Tibial nerve (tissue), 4 donors: ENCODE measurements around the gene BCS1L. TPM values are rescaled to one million over a fixed set of nuclear protein-coding genes. Genes with fewer than 3 reads are reported as not detected.

ENCODE experiments used
- DNase-seq, 2 donors: peaks; one replicate each; pipeline ENCODE4 v3.0.0-alpha.2; 2019; ENCODE audit warnings: low spot score in 2 of 2
- H3K27ac ChIP-seq, 4 donors: fragments of 200-600 bp; sonication (generic) in 3 of 4; one replicate each; pipeline ENCODE4 v1.5.1; 2017 to 2019; ENCODE audit warnings: mild to moderate bottlenecking in 1 of 4
- H3K27me3 ChIP-seq, 2 donors: fragments of 200-600 bp; sonication (generic) in 1 of 2; one replicate each; pipeline versions ENCODE4 v1.5.1 to v1.6.0; 2017 to 2019
- H3K36me3 ChIP-seq, 3 donors: fragments of 200-600 bp; sonication (generic); one replicate each; pipeline ENCODE4 v1.5.1; 2018 to 2019
- H3K4me1 ChIP-seq, 4 donors: fragments of 200-600 bp; sonication (generic) in 3 of 4; one replicate each; pipeline ENCODE4 v1.5.1; 2017 to 2019
- H3K4me3 ChIP-seq, 4 donors: fragments of 200-600 bp; sonication (generic) in 3 of 4; one replicate each; pipeline ENCODE4 v1.5.1; 2017 to 2019; ENCODE audit warnings: mild to moderate bottlenecking in 1 of 4, moderate library complexity in 1 of 4
- H3K9me3 ChIP-seq, 4 donors: fragments of 200-600 bp; sonication (generic) in 3 of 4; one replicate each; pipeline ENCODE4 v1.5.1; 2017 to 2019
- CTCF ChIP-seq, 5 experiments: fragments of 200-600 bp in 3 of 5; fragments of 450-650 bp in 2 of 5; sonication (generic) in 3 of 5; IDR thresholded peaks; one replicate each; pipeline ENCODE4 v1.5.1; 2016 to 2019; ENCODE audit warnings: antibody characterized with exemption in 5 of 5, mild to moderate bottlenecking in 3 of 5, moderate library complexity in 2 of 5
- EP300 ChIP-seq, 2 donors: sonication (generic); formaldehyde crosslinking; IDR thresholded peaks; one replicate each; pipeline ENCODE4 v1.6.1; 2017; ENCODE audit warnings: antibody characterized with exemption in 2 of 2, mild to moderate bottlenecking in 1 of 2
- POLR2A ChIP-seq, 2 donors: fragments of 450-650 bp; IDR thresholded peaks; one replicate each; pipeline ENCODE4 v1.6.1; 2017; ENCODE audit warnings: antibody characterized with exemption in 2 of 2, mild to moderate bottlenecking in 2 of 2, moderate library complexity in 2 of 2
- WGBS, 2 donors: methylation state at CpG; one replicate each; pipeline ENCODE4 v1.1.5; 2018; 5-methylcytosine and 5-hydroxymethylcytosine counted together
- total RNA-seq, 4 donors: library from RNA; depleted of rRNA; stranded (reverse); fragments of >200 nt; gene quantifications; one replicate each; pipeline ENCODE4 v1.1.0, GENCODE V29; 2016

The BCS1L gene
- total RNA-seq, 4 donors from 2014 or later = 28.2 to 45.2 (median 38.0) TPM

GRCh38 chr2:218710687-218711549 is 51.4 kb downstream of the BCS1L start, which contains the start of gene TTLL4:
Gene TTLL4 (plus strand): TSS chr2:218710835. CDS start chr2:218737677, 26,842 bp downstream.
- Histone ChIP-seq H3K27ac (peak within 1 kb of the TSS; percentile 79 to 100 (median 94)), H3K4me1 (peaks cover 0 to 48% (median 8%) of the 10 kb centered on the region in 4 donors), H3K4me3 (peak within 1 kb of the TSS; percentile 79 to 97 (median 86)), H3K27me3 (no peaks in the 10 kb centered on the region), H3K36me3 (no peaks in the 10 kb centered on the region), H3K9me3 (no peaks in the 10 kb centered on the region)
- TF ChIP-seq CTCF (IDR thresholded peaks at IDR 0.05) (peak; percentile 90 to 99 (median 97)), EP300 (IDR thresholded peaks at IDR 0.05) (peak; percentile 88 to 98), POLR2A (IDR thresholded peaks at IDR 0.05) (peak; percentile 44 to 84)
- peak; percentile 97 for DNase-seq
- WGBS, 2 donors = 0% methylated on average over 47 to 50 of the region's 74 CpGs

DNA sequence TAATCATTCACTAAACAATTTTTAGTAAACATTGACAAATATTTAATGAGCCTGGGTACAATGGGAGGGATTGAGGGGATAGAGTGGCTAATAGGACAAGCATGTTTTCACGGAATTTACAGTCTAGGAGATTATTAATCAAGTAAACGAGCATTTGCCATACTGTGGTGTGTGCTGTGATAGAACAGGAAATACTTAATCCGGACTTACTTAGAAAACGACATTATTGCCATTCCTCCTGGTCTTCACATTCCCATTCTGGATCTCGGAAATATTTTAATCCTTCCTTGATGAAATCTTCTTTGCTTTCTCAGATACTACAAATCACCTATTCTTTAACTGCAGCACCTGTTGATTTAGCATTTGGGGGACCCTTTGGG is 52.1 kb downstream of the BCS1L start:
- peaks cover 0 to 53% (median 8%) of the 10 kb centered on the region in 4 donors for H3K4me1 ChIP-seq
- H3K27me3 ChIP-seq = no peaks in the 10 kb centered on the region
- TF ChIP-seq CTCF (IDR thresholded peaks at IDR 0.05) (no peak), POLR2A (IDR thresholded peaks at IDR 0.05) (no peak), EP300 (IDR thresholded peaks at IDR 0.05) (no peak)
- peak overlapping the region; percentile 79 to 100 (median 94) for H3K27ac ChIP-seq
- no peaks in the 10 kb centered on the region for H3K36me3 ChIP-seq
- 5 to 10% methylated on average over 5 of the region's 5 CpGs for WGBS, 2 donors
- peak overlapping the region; percentile 79 to 97 (median 86) for H3K4me3 ChIP-seq
- DNase-seq = no peak
- no peaks in the 10 kb centered on the region for H3K9me3 ChIP-seq

Other genes with a start within 250 kb of the BCS1L start
- gene VIL1, start 240.6 kb upstream of the BCS1L start, total RNA-seq = not detected
- 10 to 100 TPM; 14.0 to 40.8 (median 19.9) TPM for gene USP37, start 91.3 kb upstream of the BCS1L start, total RNA-seq
- gene CNOT9, start 90.8 kb upstream of the BCS1L start, total RNA-seq = 10 to 100 TPM; 34.2 to 66.4 (median 39.7) TPM
- 10 to 100 TPM in 3 of 4 donors, 1 to 10 TPM in 1; 9.2 to 20.1 (median 13.4) TPM for gene PLCD4, start 51.8 kb upstream of the BCS1L start, total RNA-seq
- gene ZNF142, start 60 bp upstream of the BCS1L start, total RNA-seq = 10 to 100 TPM; 24.7 to 31.7 (median 26.6) TPM
- 10 to 100 TPM; 13.5 to 57.0 (median 19.5) TPM for gene RNF25, start 12.3 kb downstream of the BCS1L start, total RNA-seq
- gene STK36, start 12.4 kb downstream of the BCS1L start, total RNA-seq = 10 to 100 TPM; 63.9 to 71.4 (median 67.6) TPM
- 10 to 100 TPM; 15.3 to 49.6 (median 38.4) TPM for gene TTLL4, start 51.2 kb downstream of the BCS1L start, total RNA-seq
- gene CYP27A1, start 122.5 kb downstream of the BCS1L start, total RNA-seq = 10 to 100 TPM; 57.6 to 92.4 (median 78.9) TPM
- gene PRKAG3, start 172.1 kb downstream of the BCS1L start, total RNA-seq = not detected
- 10 to 100 TPM; 26.1 to 81.5 (median 48.2) TPM for gene WNT6, start 200.1 kb downstream of the BCS1L start, total RNA-seq
- 1 to 10 TPM in 1 of 4 donors, under 1 TPM in 2, not detected in 1; 0.21 to 1.3 (median 0.39) TPM for gene WNT10A, start 221.2 kb downstream of the BCS1L start, total RNA-seq